K562 (cell line): Measurements from ENCODE around the gene VAMP8. TPM values are rescaled to one million over a fixed set of nuclear protein-coding genes. Genes with fewer than 3 reads are reported as not detected.
A peak's percentile ranks its signal among the peaks of the same experiment; 100 is the strongest.

Source experiments
- ARID2 ChIP-seq: fragments of 450-650 bp; IDR thresholded peaks from 2 replicates; pipeline ENCODE4 v1.6.1; 2017; ENCODE audit warnings: antibody characterized with exemption, mild to moderate bottlenecking
- CAMTA2 ChIP-seq: fragments of 250-450 bp; sonication (Bioruptor Pico); conservative IDR thresholded peaks from 2 replicates; pipeline ENCODE4 v1.5.1; 2022
- FOXM1 ChIP-seq, 2 experiments: fragments of 450-650 bp in 1 of 2; sonication (generic) in 1 of 2; formaldehyde crosslinking in 1 of 2; IDR thresholded peaks; 2 replicates each; pipeline versions ENCODE4 v1.6.1 to v1.9.0; 2017 to 2022; ENCODE audit warnings: low read depth in 2 of 2, mild to moderate bottlenecking in 2 of 2, missing genetic modification reagents in 1 of 2, moderate library complexity in 1 of 2
- HDAC6 ChIP-seq: IDR thresholded peaks from 2 replicates; pipeline ENCODE4 v1.6.1; 2012; ENCODE audit warnings: low read depth, mild to moderate bottlenecking, control low read depth, inconsistent platforms, low read length, moderate library complexity
- JUN ChIP-seq, 2 experiments: sonication (generic) in 1 of 2; formaldehyde crosslinking in 1 of 2; IDR thresholded peaks; 2 replicates each; pipeline versions ENCODE4 v1.6.1 to v1.8.0; 2012 to 2022; ENCODE audit warnings: borderline replicate concordance in 2 of 2, mild to moderate bottlenecking in 2 of 2, improper control_type of control experiment in 1 of 2, low read depth in 1 of 2, low read length in 1 of 2, missing genetic modification reagents in 1 of 2
- KDM1A ChIP-seq, 2 experiments: fragments of 450-650 bp; IDR thresholded peaks; 2 replicates each; pipeline ENCODE4 v1.6.1; 2016; ENCODE audit warnings: mild to moderate bottlenecking in 2 of 2
- MAFK ChIP-seq: IDR thresholded peaks from 2 replicates; pipeline ENCODE4 v1.6.1; 2011; ENCODE audit warnings: low read length, improper control_type of control experiment
- MBD2 ChIP-seq: sonication (generic); IDR thresholded peaks from 2 replicates; pipeline ENCODE4 v1.6.1; 2016; ENCODE audit warnings: low read depth, borderline replicate concordance
- MTF1 ChIP-seq: fragments of 250-450 bp; sonication (Bioruptor Pico); IDR thresholded peaks from 2 replicates; pipeline ENCODE4 v1.9.0; 2021; ENCODE audit warnings: moderate library complexity, mild to moderate bottlenecking, inconsistent platforms, borderline replicate concordance
- MYBL2 ChIP-seq, 2 experiments: fragments of 450-650 bp in 1 of 2; sonication (generic) in 1 of 2; formaldehyde crosslinking in 1 of 2; IDR thresholded peaks; 2 replicates each; pipeline versions ENCODE4 v1.6.1 to v1.8.1; 2017 to 2022; ENCODE audit warnings: borderline replicate concordance in 1 of 2, inconsistent platforms in 1 of 2, low read depth in 1 of 2, mild to moderate bottlenecking in 1 of 2, missing genetic modification reagents in 1 of 2, moderate library complexity in 1 of 2
- RAD21 ChIP-seq, 2 experiments: fragments of 250-450 bp in 1 of 2; fragments of 450-650 bp in 1 of 2; sonication (Bioruptor Pico) in 1 of 2; formaldehyde crosslinking in 1 of 2; IDR thresholded peaks in 1 of 2; conservative IDR thresholded peaks in 1 of 2; 2 replicates each; pipeline versions ENCODE4 v1.4.0 to v1.8.0; 2020 to 2022; ENCODE audit warnings: mild to moderate bottlenecking in 2 of 2, moderate library complexity in 1 of 2
- RB1 ChIP-seq: fragments of 450-650 bp; IDR thresholded peaks from 2 replicates; pipeline ENCODE4 v1.6.1; 2017; ENCODE audit warnings: low read depth, mild to moderate bottlenecking
- RBM17 ChIP-seq: fragments of 200-400 bp; formaldehyde crosslinking; IDR thresholded peaks from 2 replicates; pipeline ENCODE4 v1.6.1; 2017; ENCODE audit warnings: low read depth, mild to moderate bottlenecking, low read length, borderline replicate concordance
- SREBF2 ChIP-seq: sonication (generic); formaldehyde crosslinking; IDR thresholded peaks from 2 replicates; pipeline ENCODE4 v1.4.0; 2020; ENCODE audit warnings: mild to moderate bottlenecking, missing genetic modification reagents
- TCF15 ChIP-seq: fragments of 250-450 bp; sonication (Bioruptor Pico); IDR thresholded peaks from 2 replicates; pipeline ENCODE4 v1.8.0; 2022; ENCODE audit warnings: moderate library complexity, mild to moderate bottlenecking, inconsistent platforms
- TCF3 ChIP-seq: sonication (generic); formaldehyde crosslinking; IDR thresholded peaks from 2 replicates; pipeline ENCODE4 v1.4.0; 2020; ENCODE audit warnings: mild to moderate bottlenecking, missing genetic modification reagents
- ZBTB8A ChIP-seq: fragments of 450-650 bp; IDR thresholded peaks from 2 replicates; pipeline ENCODE4 v1.6.1; 2018; ENCODE audit warnings: mild to moderate bottlenecking, moderate library complexity; ENCODE audit not compliant: partially characterized antibody
- ZFP30 ChIP-seq: fragments of 250-450 bp; sonication (Bioruptor Pico); IDR thresholded peaks from 2 replicates; pipeline ENCODE4 v1.8.0; 2022; ENCODE audit warnings: moderate library complexity, mild to moderate bottlenecking, inconsistent platforms, borderline replicate concordance
- ZNF23 ChIP-seq: fragments of 250-450 bp; sonication (Bioruptor Pico); IDR thresholded peaks from 2 replicates; pipeline ENCODE4 v1.4.0; 2020; ENCODE audit warnings: mild to moderate bottlenecking
- ZNF436 ChIP-seq: fragments of 250-450, 450-650 bp; sonication (Bioruptor Pico); formaldehyde crosslinking; IDR thresholded peaks from 2 replicates; pipeline ENCODE4 v1.7.0; 2020; ENCODE audit warnings: mild to moderate bottlenecking
- ZNF695 ChIP-seq: fragments of 450-650 bp; formaldehyde crosslinking; IDR thresholded peaks from 2 replicates; pipeline ENCODE4 v1.4.0; 2020; ENCODE audit warnings: mild to moderate bottlenecking, moderate library complexity
- ZNF75A ChIP-seq: fragments of 450-650 bp; formaldehyde crosslinking; IDR thresholded peaks from 2 replicates; pipeline ENCODE4 v1.4.0; 2020; ENCODE audit warnings: mild to moderate bottlenecking
- ZNF764 ChIP-seq: fragments of 250-450 bp; sonication (Bioruptor Pico); IDR thresholded peaks from 2 replicates; pipeline ENCODE4 v1.4.0; 2020; ENCODE audit warnings: low read depth, mild to moderate bottlenecking, moderate library complexity
- ZSCAN29 ChIP-seq: fragments of 450-650 bp; IDR thresholded peaks from 2 replicates; pipeline ENCODE4 v1.6.1; 2017
- polyA plus RNA-seq, 8 experiments: library from polyadenylated mRNA; depleted of rRNA in 4 of 8; stranded (reverse) in 5 of 8; unstranded in 3 of 8; fragments of >200 nt; fragmentation: Nextera tagmentation in 2 of 8; fragmentation: Illumina TruSeq in 1 of 8; extraction: Ambion mirVana in 2 of 8; extraction: Trizol in 1 of 8; gene quantifications; 2 replicates each; pipeline versions ENCODE4 v1.2.1 to v1.2.3, GENCODE V29; 2011 to 2014; ENCODE audit warnings: inconsistent platforms in 1 of 8, missing spikeins in 1 of 8
- total RNA-seq, 7 experiments: library from RNA; depleted of rRNA in 6 of 7; stranded (reverse); fragments of >200 nt in 6 of 7; fragmentation: Illumina TruSeq in 2 of 7; extraction: Trizol in 2 of 7; gene quantifications; 2 replicates each; pipeline versions ENCODE4 v1.2.1 to v1.2.3, GENCODE V29; 2011 to 2021; ENCODE audit warnings: low replicate concordance in 1 of 7
- TF ChIP-seq, protein P1 (sequence below): fragments of 250-450 bp; sonication (Bioruptor Pico); IDR thresholded peaks from 2 replicates; pipeline ENCODE4 v1.6.1; 2021; ENCODE audit warnings: mild to moderate bottlenecking
- TF ChIP-seq, protein P2 (sequence below): sonication (generic); formaldehyde crosslinking; IDR thresholded peaks from 2 replicates; pipeline ENCODE4 v1.8.0; 2022; ENCODE audit warnings: missing genetic modification reagents, mild to moderate bottlenecking, borderline replicate concordance

VAMP8 gene
- total and polyA plus RNA-seq, 9 of the 15 experiments (the other 6 are each of a cell fraction or from before 2014, with no cell fraction given) = 107 to 571 (median 248) TPM

GRCh38 chr2:85578243-85579180, 1.1 kb downstream of the VAMP8 start (continued):
- TF ChIP-seq ZBTB8A (no peak), ZNF695 (CRISPR knock-in tag) (0 out of 2 replicates have a peak, but pooled peaks have one; percentile 72), HDAC6 (no peak), MBD2 (no peak), FOXM1 (IDR thresholded peaks at IDR 0.05; ENCODE audit: low read depth) (no peak), FOXM1 (CRISPR knock-in tag; IDR thresholded peaks at IDR 0.05; ENCODE audit: low read depth) (0 out of 2 replicates have a peak, but pooled peaks have one; percentile 50), RAD21 (CRISPR knock-in tag; conservative IDR thresholded peaks at IDR 0.05 in 1 of 2, IDR thresholded peaks at IDR 0.05 in 1 of 2) (0 out of 4 replicates have a peak, but pooled peaks of 1 of the 2 experiments have one; percentile 1), ZSCAN29 (no peak), ZNF764 (CRISPR knock-in tag) (no peak), MYBL2 (IDR thresholded peaks at IDR 0.05; ENCODE audit: low read depth) (no peak), MYBL2 (CRISPR knock-in tag; IDR thresholded peaks at IDR 0.05; ENCODE audit: borderline replicate concordance) (no peak), ARID2 (no peak), TCF3 (CRISPR knock-in tag) (no peak), ZFP30 (CRISPR knock-in tag) (no peak), JUN (IDR thresholded peaks at IDR 0.05; ENCODE audit: borderline replicate concordance, low read depth, low read length) (no peak; the same call in 1 of the 2 replicates), JUN (CRISPR knock-in tag; IDR thresholded peaks at IDR 0.05; ENCODE audit: borderline replicate concordance) (no peak), ZNF75A (CRISPR knock-in tag) (no peak), ZNF23 (no peak), TCF15 (peak; percentile 53; the same call in 1 of the 2 replicates), RB1 (no peak), ZNF436 (no peak), SREBF2 (no peak), MAFK (no peak), KDM1A (IDR thresholded peaks at IDR 0.05) (no peak), RBM17 (no peak), CAMTA2 (CRISPR knock-in tag) (no peak), MTF1 (CRISPR knock-in tag) (no peak)
- TF ChIP-seq, protein P1, sequence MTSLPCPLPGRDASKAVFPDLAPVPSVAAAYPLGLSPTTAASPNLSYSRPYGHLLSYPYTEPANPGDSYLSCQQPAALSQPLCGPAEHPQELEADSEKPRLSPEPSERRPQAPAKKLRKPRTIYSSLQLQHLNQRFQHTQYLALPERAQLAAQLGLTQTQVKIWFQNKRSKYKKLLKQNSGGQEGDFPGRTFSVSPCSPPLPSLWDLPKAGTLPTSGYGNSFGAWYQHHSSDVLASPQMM = no peak
- TF ChIP-seq, protein P2, sequence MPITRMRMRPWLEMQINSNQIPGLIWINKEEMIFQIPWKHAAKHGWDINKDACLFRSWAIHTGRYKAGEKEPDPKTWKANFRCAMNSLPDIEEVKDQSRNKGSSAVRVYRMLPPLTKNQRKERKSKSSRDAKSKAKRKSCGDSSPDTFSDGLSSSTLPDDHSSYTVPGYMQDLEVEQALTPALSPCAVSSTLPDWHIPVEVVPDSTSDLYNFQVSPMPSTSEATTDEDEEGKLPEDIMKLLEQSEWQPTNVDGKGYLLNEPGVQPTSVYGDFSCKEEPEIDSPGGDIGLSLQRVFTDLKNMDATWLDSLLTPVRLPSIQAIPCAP (CRISPR knock-in tag) = no peak
